ENCODE results near the gene WWC1.

GRCh38 chr5:168311061-168311566, 19.7 kb downstream of the WWC1 start:
- no peak for TF ChIP-seq CTCF (IDR thresholded peaks at IDR 0.05)
- no peak for TF ChIP-seq POLR2A (IDR thresholded peaks at IDR 0.05)
- TF ChIP-seq POLR2AphosphoS5 (IDR thresholded peaks at IDR 0.05; ENCODE audit: insufficient read depth in 1 of 2, low read depth in 1 of 2): no peak

All from vagina (tissue), 2 donors.